ENCODE results near the gene CRLF1. TPM values are rescaled to one million over a fixed set of nuclear protein-coding genes. Genes with fewer than 3 reads are reported as not detected.

CRLF1 gene
- total RNA-seq, 1 donor from 2014 or later: 0.26 TPM

DNA sequence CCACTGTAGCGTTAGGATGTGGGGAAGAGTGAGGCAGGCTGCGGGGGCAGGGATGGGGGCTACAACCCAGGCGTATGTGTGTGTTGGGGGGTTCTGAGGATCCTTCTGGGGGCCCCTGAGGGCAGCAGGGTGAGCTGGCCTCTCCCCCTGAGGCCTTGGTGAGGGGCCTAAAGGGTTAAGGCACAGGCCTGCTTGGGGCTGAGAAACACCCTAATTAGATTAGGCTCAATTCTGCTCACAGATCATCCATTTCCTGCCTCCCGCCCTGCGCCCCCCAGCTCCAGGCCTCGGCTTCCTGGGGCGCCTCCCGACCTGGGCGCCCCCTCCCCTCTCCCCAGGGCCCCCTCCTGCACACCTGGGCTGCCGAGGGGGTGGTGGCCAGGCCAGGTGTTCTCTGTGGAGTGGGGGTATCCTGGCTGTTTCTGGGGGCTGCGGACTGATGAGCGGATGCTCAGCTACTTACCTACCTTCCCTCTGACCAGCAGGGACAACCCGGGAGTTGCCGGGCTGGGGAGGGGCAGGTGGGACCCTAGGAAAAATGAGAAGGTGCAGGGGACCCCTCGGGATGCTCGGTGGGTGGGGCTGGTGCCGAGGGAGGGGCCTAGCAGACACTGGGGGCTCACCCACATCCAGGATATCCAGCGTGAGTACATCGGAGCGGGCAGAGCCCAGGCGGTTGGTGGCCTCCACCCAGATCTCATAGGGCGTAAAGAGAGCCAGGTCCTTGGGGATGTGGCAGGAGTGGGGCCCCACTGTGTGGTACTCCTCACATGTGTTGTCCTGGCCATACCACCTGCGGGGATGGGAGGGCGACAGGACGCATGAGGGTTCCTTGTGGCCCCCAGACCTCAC is 8.6 kb downstream of the CRLF1 start:
- Histone ChIP-seq H3K36me3 (ENCODE audit: control insufficient read depth, insufficient read depth, low read length) (no peaks in the 10 kb centered on the region), H3K4me3 (ENCODE audit: low read depth, low read length) (no peak overlapping the region), H3K27me3 (ENCODE audit: control insufficient read depth, insufficient read depth, low read length) (no peaks in the 10 kb centered on the region)
- DNase-seq (ENCODE audit: low read depth): no peak
- no peak for FAIRE-seq
- no peak for TF ChIP-seq CTCF (IDR thresholded peaks at IDR 0.05; ENCODE audit: insufficient read depth, low read length, severe bottlenecking)

GRCh38 chr19:18596752-18597157 is 9.8 kb downstream of the CRLF1 start:
- H3K4me3 ChIP-seq (ENCODE audit: low read depth, low read length): no peak overlapping the region
- H3K36me3 ChIP-seq (ENCODE audit: control insufficient read depth, insufficient read depth, low read length): no peaks in the 10 kb centered on the region
- DNase-seq (ENCODE audit: low read depth) (no peak), FAIRE-seq (no peak)
- no peak for TF ChIP-seq CTCF (IDR thresholded peaks at IDR 0.05; ENCODE audit: insufficient read depth, low read length, severe bottlenecking)
- no peaks in the 10 kb centered on the region for H3K27me3 ChIP-seq (ENCODE audit: control insufficient read depth, insufficient read depth, low read length)

DNA sequence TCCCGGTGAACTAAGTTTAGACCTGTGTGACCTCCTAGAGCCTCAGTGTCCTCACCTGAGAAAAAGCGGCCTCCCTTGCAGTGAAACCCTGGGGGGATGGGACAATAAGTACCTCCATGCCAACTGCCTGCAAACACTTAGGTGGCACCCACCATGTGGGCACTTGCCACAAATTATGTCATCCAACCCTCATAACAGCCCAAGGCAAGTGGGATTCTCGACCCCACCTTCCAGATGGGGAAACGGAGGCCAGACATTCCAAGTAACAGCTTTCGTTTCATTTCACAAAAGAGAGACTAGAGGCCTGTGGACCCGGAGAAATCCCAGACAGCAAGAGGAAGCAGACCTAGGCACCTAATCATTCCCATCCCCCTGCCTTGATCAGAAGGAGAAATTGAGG is 11.1 kb downstream of the CRLF1 start:
- Histone ChIP-seq H3K27me3 (ENCODE audit: control insufficient read depth, insufficient read depth, low read length) (no peaks in the 10 kb centered on the region), H3K4me3 (ENCODE audit: low read depth, low read length) (no peak overlapping the region), H3K36me3 (ENCODE audit: control insufficient read depth, insufficient read depth, low read length) (no peaks in the 10 kb centered on the region)
- DNase-seq (ENCODE audit: low read depth): no peak
- FAIRE-seq: no peak
- no peak for TF ChIP-seq CTCF (IDR thresholded peaks at IDR 0.05; ENCODE audit: insufficient read depth, low read length, severe bottlenecking)

GRCh38 chr19:18594824-18595373 is 11.7 kb downstream of the CRLF1 start:
- Histone ChIP-seq H3K4me3 (ENCODE audit: low read depth, low read length) (no peak overlapping the region), H3K36me3 (ENCODE audit: control insufficient read depth, insufficient read depth, low read length) (no peaks in the 10 kb centered on the region), H3K27me3 (ENCODE audit: control insufficient read depth, insufficient read depth, low read length) (no peaks in the 10 kb centered on the region)
- FAIRE-seq (no peak), DNase-seq (ENCODE audit: low read depth) (no peak)
- TF ChIP-seq CTCF (IDR thresholded peaks at IDR 0.05; ENCODE audit: insufficient read depth, low read length, severe bottlenecking): no peak

DNA sequence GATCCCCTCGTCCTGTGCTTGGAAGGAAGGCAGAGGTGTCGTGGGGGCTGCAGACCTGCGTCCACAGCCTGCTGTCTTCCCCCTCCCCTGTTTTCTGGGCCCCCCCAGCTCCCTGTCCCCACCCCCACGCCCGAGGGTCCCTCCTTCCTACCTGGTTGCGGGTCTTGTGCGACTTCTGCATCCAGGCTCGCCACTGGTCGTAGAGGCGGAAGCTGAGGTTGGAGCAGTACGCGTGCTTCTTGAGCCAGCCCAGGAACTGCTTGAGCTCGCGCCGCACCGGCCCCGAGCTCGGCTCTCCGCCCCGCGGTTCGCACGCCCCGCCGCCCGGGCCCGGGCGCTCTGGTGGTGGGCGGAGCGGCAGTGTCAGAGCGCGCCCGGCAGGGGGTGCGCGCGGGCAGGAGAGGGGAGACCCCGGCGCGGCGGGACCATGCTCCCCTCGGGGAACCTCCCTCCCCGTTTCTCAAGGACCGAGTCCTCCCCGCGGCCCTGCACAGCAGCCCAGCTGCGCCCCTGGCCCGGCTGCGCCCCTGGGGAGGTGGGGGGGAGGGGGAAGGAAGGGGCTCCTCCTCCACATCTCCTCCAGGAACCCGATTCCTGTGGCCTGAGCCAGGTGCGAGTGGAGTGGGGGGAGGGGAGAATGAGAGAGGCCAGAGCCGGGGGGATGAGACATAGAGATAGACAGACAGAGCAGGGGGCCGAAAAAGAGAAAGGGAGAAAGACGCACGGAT is 12.3 kb downstream of the CRLF1 start:
- Histone ChIP-seq H3K27me3 (ENCODE audit: control insufficient read depth, insufficient read depth, low read length) (no peaks in the 10 kb centered on the region), H3K4me3 (ENCODE audit: low read depth, low read length) (peak overlapping the region; percentile 25), H3K36me3 (ENCODE audit: control insufficient read depth, insufficient read depth, low read length) (no peaks in the 10 kb centered on the region)
- TF ChIP-seq CTCF (IDR thresholded peaks at IDR 0.05; ENCODE audit: insufficient read depth, low read length, severe bottlenecking): peak; percentile 62
- DNase-seq (ENCODE audit: low read depth) (peak; percentile 32), FAIRE-seq (no peak)

All from bronchial epithelial cell (primary cell).